GM19455 (cell line): Measurements from ENCODE around the gene FHOD3.
A peak's percentile ranks its signal among the peaks of the same experiment; 100 is the strongest.

ENCODE experiments used
- ATAC-seq: cut with Tn5 transposase; IDR thresholded peaks from one replicate; pipeline ENCODE4 v1.9.1; 2021; ENCODE audit not compliant: unreplicated experiment

Gene FHOD3

GRCh38 chr18:36295880-36296301 is 1.6 kb upstream of the FHOD3 start:
- ATAC-seq: no peak

DNA sequence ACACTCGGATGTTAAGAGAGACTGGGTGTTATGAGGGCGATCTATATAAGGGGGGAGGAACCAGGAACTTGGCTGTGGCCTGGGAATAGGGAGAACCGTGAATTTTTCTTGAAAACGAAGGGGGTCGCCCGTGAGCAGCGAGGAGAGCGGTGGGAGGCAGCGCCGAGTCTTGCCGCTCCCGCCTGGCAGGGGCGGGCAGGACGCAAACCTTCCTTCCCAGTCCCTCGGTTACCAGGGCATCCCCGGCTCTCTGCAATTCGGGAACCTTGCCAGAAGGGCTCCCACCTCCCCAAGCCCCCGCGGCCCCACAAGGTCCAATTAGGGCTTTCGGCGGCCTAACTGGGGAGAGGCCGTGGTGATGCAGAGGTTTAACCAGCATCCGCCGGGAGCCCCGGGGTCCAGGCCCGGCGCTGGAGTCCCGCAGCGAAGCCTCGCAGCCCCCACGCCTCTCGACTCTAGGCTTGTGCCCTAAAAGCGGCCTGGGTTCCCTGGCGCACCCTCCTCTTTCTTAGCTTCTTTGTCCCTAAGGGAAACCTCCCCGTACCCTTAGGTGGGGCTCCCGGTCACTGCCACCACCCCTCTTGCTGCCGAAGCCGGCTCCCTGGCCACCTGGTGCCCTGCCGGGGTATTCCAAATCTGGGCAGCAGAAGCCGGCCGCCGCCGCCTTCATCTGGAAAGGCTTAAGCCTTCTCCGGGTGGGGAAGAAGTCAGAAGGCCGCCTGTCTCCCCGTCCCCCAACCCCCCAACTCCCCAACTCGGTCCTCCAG is 680 bp upstream of the FHOD3 start:
- ATAC-seq: peak; percentile 14

DNA sequence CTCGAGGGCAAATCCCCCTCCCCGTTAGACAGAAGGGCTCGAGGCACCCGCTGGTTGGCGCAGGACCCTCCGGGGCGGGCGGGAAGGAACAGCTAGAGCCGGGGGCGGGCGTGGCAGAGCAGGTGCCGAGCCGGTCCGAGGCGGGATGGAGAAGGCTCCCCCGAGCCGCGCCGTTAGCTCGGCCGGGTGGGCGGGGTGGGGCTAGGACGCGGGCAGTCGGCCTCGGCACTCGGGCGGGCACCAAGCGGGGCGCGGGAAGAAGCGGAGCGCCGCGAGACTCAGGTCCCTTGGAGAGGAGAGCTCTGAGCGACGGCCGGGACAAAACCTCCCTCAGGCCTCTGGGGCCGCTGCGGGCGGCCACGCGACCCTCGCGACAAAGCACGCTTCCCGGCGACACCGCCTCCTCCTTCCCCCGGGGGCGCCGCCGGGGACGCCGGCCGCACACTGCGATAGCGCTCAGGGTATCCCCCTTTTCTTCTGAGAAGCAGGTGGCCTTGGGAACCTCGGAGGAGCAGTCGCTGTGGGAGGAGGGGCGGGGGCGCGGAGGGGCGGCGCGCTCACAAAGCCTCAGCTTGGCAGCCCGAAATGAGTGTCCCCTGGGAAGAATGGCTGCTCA is 721 bp downstream of the FHOD3 start:
- peak; percentile 38 for ATAC-seq

- ATAC-seq: no peak
Observed at GRCh38 chr18:36299015-36299414, 1.5 kb downstream of the FHOD3 start.

DNA sequence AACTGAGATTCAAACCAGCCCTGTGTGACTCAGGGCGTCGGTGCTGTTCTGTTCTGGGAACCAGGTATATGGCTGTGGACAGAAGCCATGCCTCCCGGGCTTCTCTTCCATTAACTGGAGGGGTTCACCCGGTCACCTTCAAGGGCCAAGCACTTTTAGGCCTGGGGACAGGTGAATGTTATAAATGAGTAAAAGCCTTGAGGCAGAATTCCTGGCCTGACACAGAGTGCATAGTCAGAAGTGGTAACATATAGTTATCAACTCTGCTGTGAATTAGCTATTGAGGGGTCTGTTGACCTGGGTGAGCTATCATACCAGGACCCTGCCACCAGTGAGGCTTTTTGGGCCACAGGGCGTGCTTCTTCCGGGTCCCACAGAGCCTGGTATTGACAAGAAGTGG is 2.7 kb downstream of the FHOD3 start:
- no peak for ATAC-seq

DNA sequence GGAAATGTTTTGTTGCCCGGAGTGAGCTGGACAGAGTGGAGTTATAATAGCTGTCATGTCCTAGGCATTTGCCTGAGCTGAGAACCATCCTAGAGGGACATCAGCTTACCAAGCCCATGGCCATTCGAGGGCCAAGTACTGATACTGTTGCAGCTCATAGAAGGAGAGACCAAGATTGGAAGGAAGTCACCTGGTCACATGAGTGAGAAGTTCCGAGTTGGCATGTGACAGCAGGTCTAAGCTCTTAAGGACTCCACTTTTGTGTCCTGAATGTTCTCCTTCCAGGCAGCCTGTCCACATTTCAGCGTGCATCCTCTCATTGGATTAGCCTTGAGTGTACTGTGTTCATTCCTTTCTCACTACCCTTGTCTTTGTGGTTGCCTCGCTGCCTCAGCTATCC is 4.4 kb downstream of the FHOD3 start:
- no peak for ATAC-seq

DNA sequence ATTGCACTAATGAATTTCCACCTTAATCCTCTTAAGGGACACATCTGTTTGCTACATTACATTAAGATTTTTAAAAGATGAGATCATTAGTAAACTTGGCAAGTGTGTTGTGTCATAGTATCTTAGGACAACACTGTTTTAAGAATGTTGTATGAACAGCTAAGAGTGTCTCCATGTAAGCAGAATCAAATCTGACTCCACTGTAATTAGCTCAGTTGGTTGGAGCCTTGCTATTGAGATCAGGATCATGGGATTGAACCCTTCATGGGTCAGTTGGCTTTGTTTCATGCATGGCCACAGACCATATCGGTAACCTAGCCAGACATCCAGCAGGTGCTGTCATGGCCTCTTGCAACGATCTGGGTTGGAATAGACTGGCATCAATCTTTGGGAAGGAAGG is 5.2 kb downstream of the FHOD3 start:
- no peak for ATAC-seq

GRCh38 chr18:36303211-36303844 is 5.8 kb downstream of the FHOD3 start:
- ATAC-seq: no peak

DNA sequence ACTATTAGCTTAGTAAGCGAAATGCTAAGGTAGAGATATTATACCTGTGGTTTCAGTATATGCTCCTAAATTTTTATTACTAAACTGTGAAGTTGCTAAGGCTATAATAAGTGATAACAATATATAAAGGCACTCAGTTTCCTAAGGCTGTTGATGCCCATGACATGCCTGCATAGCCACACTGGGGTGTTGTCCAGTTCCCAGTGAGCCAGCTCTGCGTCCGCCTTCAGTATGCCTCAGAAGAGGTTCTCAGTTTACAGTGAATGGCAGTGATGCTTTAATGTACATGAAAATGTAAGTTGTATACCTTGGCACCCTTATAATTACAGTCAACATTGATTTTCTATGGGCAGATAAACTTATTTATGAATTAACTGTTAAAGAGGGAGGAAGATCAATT is 7.2 kb downstream of the FHOD3 start:
- no peak for ATAC-seq

- no peak for ATAC-seq
Observed at GRCh38 chr18:36305375-36305774, 7.9 kb downstream of the FHOD3 start.

GRCh38 chr18:36307513-36307912 is 10.0 kb downstream of the FHOD3 start:
- ATAC-seq: no peak

DNA sequence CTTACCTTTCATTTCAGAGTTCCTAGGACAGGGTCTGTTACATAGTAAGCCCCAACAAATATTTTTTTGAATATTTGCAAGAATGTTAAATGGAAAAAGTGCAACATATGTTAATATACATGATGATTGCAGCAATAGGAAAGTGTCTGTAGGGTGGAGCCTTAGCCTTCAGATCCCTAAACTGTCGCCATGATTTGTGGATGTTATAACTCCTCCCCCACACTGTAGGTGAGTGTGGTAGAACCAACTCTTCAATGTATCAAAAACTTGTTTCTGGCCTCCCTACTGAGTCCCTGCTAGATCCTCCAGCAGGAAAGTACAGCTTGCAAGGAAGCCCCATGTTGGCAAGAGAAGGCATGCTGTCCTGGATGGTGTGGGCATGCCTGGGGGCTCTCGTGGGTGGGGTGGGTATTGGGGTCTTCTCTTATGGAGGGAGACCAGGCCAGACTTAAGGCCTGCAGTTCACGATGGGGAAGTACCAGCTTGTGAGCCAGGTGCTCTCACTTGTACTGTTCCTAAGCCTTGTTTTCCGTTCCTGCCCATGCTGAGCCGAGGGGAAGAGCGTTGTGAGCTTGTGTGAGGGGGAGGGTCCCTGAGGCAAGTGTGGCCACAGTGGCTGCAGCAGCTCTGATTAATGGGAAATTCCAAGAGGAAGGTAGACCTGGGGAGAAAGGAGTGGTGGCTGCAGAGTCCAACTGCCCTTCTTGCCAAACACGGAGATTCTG is 11.4 kb downstream of the FHOD3 start:
- ATAC-seq: no peak

GRCh38 chr18:36309436-36310391 is 12.2 kb downstream of the FHOD3 start:
- no peak for ATAC-seq

GRCh38 chr18:36311026-36311570 is 13.6 kb downstream of the FHOD3 start:
- ATAC-seq: no peak

- ATAC-seq: no peak
Observed at GRCh38 chr18:36312806-36313395, 15.4 kb downstream of the FHOD3 start.

DNA sequence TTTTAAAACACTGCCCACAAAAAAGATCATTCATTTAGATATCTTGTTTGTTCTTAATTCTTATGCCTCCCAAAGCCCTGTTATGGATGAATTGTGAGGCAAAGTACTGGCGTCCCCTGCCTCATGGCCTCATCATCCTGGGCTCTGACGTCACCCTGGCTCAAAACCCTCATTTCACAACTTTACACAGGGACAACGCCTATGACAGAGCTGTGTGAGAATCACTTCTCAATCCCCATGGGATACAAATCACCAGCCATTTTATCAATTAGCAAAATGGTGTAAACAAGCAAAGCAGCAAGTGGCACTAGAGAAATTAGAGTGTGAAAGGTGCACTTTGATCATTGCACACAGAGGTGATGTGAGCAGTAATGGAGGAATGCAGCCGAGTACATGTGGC is 16.6 kb downstream of the FHOD3 start:
- ATAC-seq: no peak

DNA sequence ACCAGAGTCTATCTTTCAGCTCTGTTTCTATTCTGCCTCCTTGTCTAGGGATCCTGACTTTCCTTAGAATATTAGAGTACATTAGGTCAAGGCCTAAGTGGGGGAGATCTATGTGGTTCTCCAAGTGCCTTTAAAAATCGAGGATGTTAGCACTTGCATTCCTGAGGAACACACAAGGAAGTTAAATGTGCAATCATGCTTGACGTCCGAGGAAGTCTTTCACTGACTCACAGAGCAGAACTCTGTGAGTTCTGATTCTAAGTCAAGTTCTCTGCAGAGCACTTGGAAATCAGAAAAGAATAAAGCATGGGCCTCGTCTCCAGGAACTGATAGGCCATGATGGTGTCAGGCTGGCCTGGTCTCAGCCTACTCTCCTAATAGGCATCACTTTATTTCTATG is 17.2 kb downstream of the FHOD3 start:
- no peak for ATAC-seq

GRCh38 chr18:36315736-36316135 is 18.2 kb downstream of the FHOD3 start:
- ATAC-seq: no peak

DNA sequence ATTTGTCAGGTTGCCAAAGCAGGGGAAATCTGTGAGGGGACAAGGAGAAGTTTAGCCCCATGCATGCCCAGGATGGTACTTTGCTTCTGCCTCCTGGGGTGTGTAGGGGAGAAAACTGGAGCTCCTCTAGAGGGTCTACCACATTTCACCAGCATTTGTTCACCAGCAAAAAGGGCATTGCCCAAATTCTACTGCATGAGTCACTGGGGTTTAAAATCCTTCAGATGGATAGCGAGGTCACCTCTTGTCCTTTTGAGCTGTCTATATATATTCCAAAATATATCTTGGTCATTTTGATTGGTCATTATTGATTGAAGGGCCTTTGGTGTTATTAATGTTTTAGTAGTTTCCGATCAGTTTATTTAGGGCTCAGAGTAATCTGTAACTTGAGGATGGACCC is 18.7 kb downstream of the FHOD3 start:
- no peak for ATAC-seq
